Endothelial cell of umbilical vein (primary cell): ENCODE data around the gene NR6A1. TPM values are rescaled to one million over a fixed set of nuclear protein-coding genes. Genes with fewer than 3 reads are reported as not detected.

ENCODE experiments used
- BruUV-seq: library from RNA; stranded (reverse); fragments of 400-500 nt; replicated peaks from 2 replicates; lab custom pipeline; 2021; lab: Mats Ljungman, UMichigan
- CTCF ChIA-PET: fragments of 300-600, 350-600 bp; sonication (Branson Sonifier 250); formaldehyde crosslinking; loops from one replicate; lab custom pipeline; 2021; ENCODE audit warnings: antibody characterized with exemption, inconsistent platforms; lab: Charles Lee
- POLR2A ChIA-PET: fragments of 300-600, 350-600 bp; sonication (Branson Sonifier 250); formaldehyde crosslinking; loops from one replicate; lab custom pipeline; 2021; ENCODE audit warnings: antibody characterized with exemption, inconsistent platforms; lab: Charles Lee
- DNase-seq: peaks from one replicate; pipeline ENCODE4 v3.0.0-alpha.2; 2011; ENCODE audit warnings: low read depth, low spot score
- FAIRE-seq: peaks from 2 replicates; lab custom pipeline; 2011; peaks lifted over from hg19 to GRCh38; lab: Jason Lieb, UNC
- H2AFZ ChIP-seq: 2 replicates; pipeline ENCODE4 v1.6.0; 2012; ENCODE audit warnings: low read depth, low read length, control low read depth, inconsistent platforms
- H3K27ac ChIP-seq: 2 replicates; pipeline ENCODE4 v1.5.1; 2011; ENCODE audit warnings: low read depth, mild to moderate bottlenecking, control low read depth, low read length, moderate library complexity; ENCODE audit not compliant: insufficient read depth
- H3K27me3 ChIP-seq, 2 experiments: 2 replicates each; pipeline versions ENCODE4 v1.6.0 to v1.6.1; 2011; ENCODE audit warnings: low read length in 2 of 2, mixed read lengths in 1 of 2; ENCODE audit not compliant: control insufficient read depth in 2 of 2, insufficient read depth in 2 of 2
- H3K36me3 ChIP-seq, 2 experiments: 2 replicates in 1 of 2; 3 replicates in 1 of 2; pipeline ENCODE4 v1.5.1; 2011; ENCODE audit warnings: low read length in 2 of 2, mild to moderate bottlenecking in 1 of 2, moderate library complexity in 1 of 2; ENCODE audit not compliant: control insufficient read depth in 2 of 2, insufficient read depth in 2 of 2; ENCODE audit errors: extremely low read depth in 1 of 2
- H3K4me1 ChIP-seq: 3 replicates; pipeline ENCODE4 v1.5.1; 2011; ENCODE audit warnings: mild to moderate bottlenecking, low read length; ENCODE audit not compliant: control insufficient read depth, insufficient read depth; ENCODE audit errors: extremely low read depth
- H3K4me2 ChIP-seq: 2 replicates; pipeline ENCODE4 v1.6.1; 2011; ENCODE audit warnings: low read length, control low read depth, mixed read lengths; ENCODE audit not compliant: insufficient read depth
- H3K4me3 ChIP-seq, 3 experiments: fragments of 200-600 bp in 1 of 3; sonication (generic), shearing (Covaris generic) in 1 of 3; replicated peaks in 1 of 3; 2 replicates each; pipeline ENCODE4 v1.5.1; 2011 to 2016; ENCODE audit warnings: control low read depth in 3 of 3, low read length in 3 of 3, mild to moderate bottlenecking in 2 of 3, inconsistent platforms in 1 of 3, low read depth in 1 of 3, moderate library complexity in 1 of 3; ENCODE audit not compliant: insufficient read depth in 1 of 3
- H3K79me2 ChIP-seq: 2 replicates; pipeline ENCODE4 v1.6.0; 2012; ENCODE audit warnings: low read length, inconsistent platforms; ENCODE audit not compliant: control insufficient read depth, insufficient read depth
- H3K9ac ChIP-seq: replicated peaks from 2 replicates; pipeline ENCODE3; 2011; ENCODE audit warnings: low read length, control low read depth; ENCODE audit not compliant: insufficient read depth; ENCODE audit errors: extremely low read depth
- H3K9me1 ChIP-seq: replicated peaks from 3 replicates; pipeline ENCODE4 v1.6.0; 2011; ENCODE audit warnings: mild to moderate bottlenecking, low read length; ENCODE audit not compliant: control insufficient read depth, insufficient read depth; ENCODE audit errors: extremely low read depth
- H3K9me3 ChIP-seq: replicated peaks from 2 replicates; pipeline ENCODE4 v1.5.1; 2012; ENCODE audit warnings: low read length, inconsistent platforms; ENCODE audit not compliant: control insufficient read depth, insufficient read depth
- H4K20me1 ChIP-seq: replicated peaks from 2 replicates; pipeline ENCODE3; 2011; ENCODE audit warnings: mild to moderate bottlenecking, low read length; ENCODE audit not compliant: control insufficient read depth, insufficient read depth; ENCODE audit errors: extremely low read depth
- CTCF ChIP-seq, 2 donors: IDR thresholded peaks; 1 replicate in 1 of 2; 2 replicates in 1 of 2; pipeline ENCODE4 v1.5.1; 2011; ENCODE audit warnings: low read length in 2 of 2, mild to moderate bottlenecking in 2 of 2, moderate library complexity in 2 of 2, control low read depth in 1 of 2, inconsistent platforms in 1 of 2, low read depth in 1 of 2; ENCODE audit not compliant: insufficient read depth in 1 of 2; ENCODE audit errors: extremely low read depth in 1 of 2
- GATA2 ChIP-seq: IDR thresholded peaks from 2 replicates; pipeline ENCODE4 v1.7.0; 2011; ENCODE audit warnings: low read depth, mild to moderate bottlenecking, moderate library complexity, mixed read lengths, low read length; ENCODE audit not compliant: insufficient read length, insufficient read depth
- JUN ChIP-seq: IDR thresholded peaks from 2 replicates; pipeline ENCODE4 v1.6.1; 2011; ENCODE audit warnings: borderline replicate concordance, low read depth; ENCODE audit not compliant: insufficient read length, insufficient read depth
- MYC ChIP-seq: IDR thresholded peaks from one replicate; pipeline ENCODE4 v1.6.1; 2011; ENCODE audit warnings: mild to moderate bottlenecking, low read depth, low read length
- POLR2A ChIP-seq: IDR thresholded peaks from 2 replicates; pipeline ENCODE4 v1.6.1; 2012; ENCODE audit warnings: low read depth, mild to moderate bottlenecking, control low read depth, low read length
- POLR2AphosphoS5 ChIP-seq: IDR thresholded peaks from 2 replicates; pipeline ENCODE4 v1.6.1; 2012; ENCODE audit warnings: low read depth, mild to moderate bottlenecking, control low read depth, low read length, moderate library complexity; ENCODE audit not compliant: insufficient read depth
- dilution Hi-C: fragments of 300-500 bp; cut with MboI; formaldehyde crosslinking; loops from one replicate; pipeline ENCODE4 v1.15.0; 2019; ENCODE audit warnings: low sequenced_read_pairs; ENCODE audit not compliant: extremely low pct_ligation_motif_present
- intact Hi-C: fragments of 100-400 bp; cut with micrococcal nuclease; formaldehyde crosslinking; loops from one replicate; pipeline ENCODE4 v1.10.0; 2022
- polyA plus RNA-seq, 4 experiments: library from polyadenylated mRNA; depleted of rRNA in 3 of 4; stranded (reverse) in 3 of 4; unstranded in 1 of 4; fragments of >200 nt; gene quantifications; 2 replicates each; pipeline versions ENCODE4 v1.2.1 to v1.2.3, GENCODE V29; 2011 to 2012; ENCODE audit warnings: missing spikeins in 1 of 4
- total RNA-seq: library from RNA; stranded (reverse); gene quantifications from 2 replicates; pipeline ENCODE4 v1.2.3, GENCODE V29; 2021
- TF ChIP-seq, protein P1 (sequence below): IDR thresholded peaks from 2 replicates; pipeline ENCODE4 v1.6.1; 2011; ENCODE audit not compliant: insufficient read depth, insufficient read length

NR6A1 gene
- total and polyA plus RNA-seq, 2 donors (not counting 3 experiments of a cell fraction or from before 2014, with no cell fraction given) = 0.17 to 1.2 TPM

DNA sequence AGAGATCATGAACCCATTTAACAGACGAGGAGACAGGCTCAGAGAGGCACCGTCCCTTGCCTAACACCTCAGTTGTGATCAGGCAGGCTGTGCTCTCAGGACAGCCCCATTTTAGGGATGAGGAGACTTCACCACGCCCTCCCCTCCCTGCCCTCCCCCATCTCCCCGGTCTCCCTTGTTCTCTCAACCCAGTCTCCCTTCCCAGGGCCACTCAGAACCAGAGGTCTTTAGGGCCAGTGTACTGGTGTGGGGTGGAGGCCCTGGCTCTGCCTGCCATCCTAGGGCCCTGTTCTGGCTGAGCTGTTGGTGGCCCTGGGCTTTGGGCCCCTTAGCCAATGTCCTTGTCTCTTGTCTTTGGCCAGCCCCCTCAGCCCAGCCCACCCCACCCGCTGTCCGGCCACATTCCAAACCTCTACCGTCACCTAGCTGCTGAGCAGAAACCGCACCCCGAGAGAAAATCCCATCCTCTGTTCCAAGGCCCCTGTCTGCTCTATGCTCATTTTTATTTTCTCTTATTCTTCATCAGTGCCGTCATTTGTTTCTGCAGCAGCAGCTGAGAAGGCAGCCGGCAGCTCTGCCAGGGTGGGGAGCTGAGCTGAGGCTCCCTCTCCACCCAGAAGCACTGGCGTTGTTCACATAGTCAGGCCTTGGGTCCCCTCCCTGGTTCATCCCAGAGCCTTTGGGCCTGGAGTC, 39.7 kb upstream of the NR6A1 start:
- Histone ChIP-seq H4K20me1 (no peaks in the 10 kb centered on the region), H3K27ac (no peak overlapping the region), H3K79me2 (no peaks in the 10 kb centered on the region), H3K9ac (no peak overlapping the region), H3K36me3 (no peaks in the 10 kb centered on the region), H2AFZ (no peak overlapping the region), H3K9me1 (no peaks in the 10 kb centered on the region), H3K4me2 (no peak overlapping the region), H3K4me3 (no peak overlapping the region), H3K4me1 (no peaks in the 10 kb centered on the region), H3K27me3 (no peaks in the 10 kb centered on the region), H3K9me3 (no peaks in the 10 kb centered on the region)
- dilution Hi-C loops = no loop called here
- DNase-seq (no peak), FAIRE-seq (no peak)
- ChIA-PET POLR2A (no interaction called here), CTCF (interaction anchor here (0.6 kb wide), 1 partner anchor 18 kb away, joined by 3 read pairs; no protein-coding TSS in a partner anchor)
- TF ChIP-seq MYC (no peak), GATA2 (no peak), CTCF (IDR thresholded peaks at IDR 0.05; ENCODE audit: extremely low read depth in 1 of 2, insufficient read depth in 1 of 2, low read depth in 1 of 2, low read length in 2 of 2) (no peak), POLR2A (no peak), POLR2AphosphoS5 (no peak), JUN (no peak)
- TF ChIP-seq, protein P1, sequence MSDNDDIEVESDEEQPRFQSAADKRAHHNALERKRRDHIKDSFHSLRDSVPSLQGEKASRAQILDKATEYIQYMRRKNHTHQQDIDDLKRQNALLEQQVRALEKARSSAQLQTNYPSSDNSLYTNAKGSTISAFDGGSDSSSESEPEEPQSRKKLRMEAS = no peak
- intact Hi-C loops = no loop called here
- BruUV-seq = no TSS peak
